HepG2 (cell line): ENCODE data around the gene NME1. TPM values are rescaled to one million over a fixed set of nuclear protein-coding genes. Genes with fewer than 3 reads are reported as not detected.
A peak's percentile ranks its signal among the peaks of the same experiment; 100 is the strongest.

ENCODE experiments used
- ATF4 ChIP-seq, 2 experiments: fragments of 450-650 bp in 1 of 2; sonication (generic) in 1 of 2; formaldehyde crosslinking; IDR thresholded peaks; 2 replicates each; pipeline versions ENCODE4 v1.5.0 to v1.8.0; 2020 to 2022; ENCODE audit warnings: mild to moderate bottlenecking in 1 of 2, missing genetic modification reagents in 1 of 2
- CBX2 ChIP-seq, 2 experiments: fragments of 200-600 bp in 1 of 2; sonication (generic); formaldehyde crosslinking in 1 of 2; IDR thresholded peaks; 2 replicates each; pipeline versions ENCODE4 v1.7.0 to v1.8.1; 2018 to 2022; ENCODE audit warnings: low read depth in 2 of 2, low read length in 1 of 2, mild to moderate bottlenecking in 1 of 2, missing genetic modification reagents in 1 of 2
- FOXA1 ChIP-seq, 2 experiments: fragments of 450-650 bp in 1 of 2; sonication (generic) in 1 of 2; formaldehyde crosslinking in 1 of 2; IDR thresholded peaks; 2 replicates each; pipeline versions ENCODE4 v1.4.0 to v1.6.1; 2016 to 2020; ENCODE audit warnings: missing genetic modification reagents in 1 of 2
- GABPB1 ChIP-seq: IDR thresholded peaks from 2 replicates; pipeline ENCODE4 v1.6.1; 2016; ENCODE audit warnings: mild to moderate bottlenecking, missing genetic modification reagents, moderate library complexity, missing compliant biosample characterization
- KDM6A ChIP-seq: IDR thresholded peaks from 2 replicates; pipeline ENCODE4 v1.6.1; 2016; ENCODE audit warnings: low read depth
- NAIF1 ChIP-seq: sonication (generic); formaldehyde crosslinking; IDR thresholded peaks from 2 replicates; pipeline ENCODE4 v1.5.0; 2020; ENCODE audit warnings: mild to moderate bottlenecking, missing genetic modification reagents, borderline replicate concordance
- NFIC ChIP-seq: IDR thresholded peaks from 2 replicates; pipeline ENCODE4 v1.6.1; 2012; ENCODE audit warnings: mild to moderate bottlenecking, low read length, inconsistent platforms
- PCBP2 ChIP-seq: fragments of 200-400 bp; formaldehyde crosslinking; optimal IDR thresholded peaks from 2 replicates; pipeline ENCODE3; 2018; ENCODE audit warnings: low read length, low read depth; ENCODE audit not compliant: poor library complexity, severe bottlenecking
- SIN3A ChIP-seq: IDR thresholded peaks from 2 replicates; pipeline ENCODE4 v1.6.1; 2011; ENCODE audit warnings: low read depth, mild to moderate bottlenecking, control low read depth, low read length, borderline replicate concordance
- SIX1 ChIP-seq: sonication (generic); formaldehyde crosslinking; IDR thresholded peaks from 2 replicates; pipeline ENCODE4 v1.4.0; 2020; ENCODE audit warnings: missing genetic modification reagents, borderline replicate concordance
- SMYD3 ChIP-seq: sonication (generic); formaldehyde crosslinking; IDR thresholded peaks from 2 replicates; pipeline ENCODE4 v1.8.1; 2023; ENCODE audit warnings: mild to moderate bottlenecking, missing genetic modification reagents
- TAF1 ChIP-seq: sonication (generic); formaldehyde crosslinking; IDR thresholded peaks from 2 replicates; pipeline ENCODE4 v1.4.0; 2020; ENCODE audit warnings: missing genetic modification reagents
- THRA ChIP-seq: sonication (generic); formaldehyde crosslinking; IDR thresholded peaks from 2 replicates; pipeline ENCODE4 v1.4.0; 2020; ENCODE audit warnings: missing genetic modification reagents, borderline replicate concordance
- THYN1 ChIP-seq: sonication (generic); formaldehyde crosslinking; IDR thresholded peaks from 2 replicates; pipeline ENCODE4 v1.8.1; 2023; ENCODE audit warnings: low read depth, mild to moderate bottlenecking, moderate library complexity, missing genetic modification reagents, borderline replicate concordance
- WIZ ChIP-seq: sonication (generic); formaldehyde crosslinking; IDR thresholded peaks from 2 replicates; pipeline ENCODE4 v1.5.1; 2020; ENCODE audit warnings: mild to moderate bottlenecking, missing genetic modification reagents
- ZBTB20 ChIP-seq: sonication (generic); formaldehyde crosslinking; IDR thresholded peaks from 2 replicates; pipeline ENCODE4 v1.8.1; 2023; ENCODE audit warnings: missing genetic modification reagents, low read depth, mild to moderate bottlenecking, borderline replicate concordance
- ZBTB42 ChIP-seq: sonication (generic); formaldehyde crosslinking; IDR thresholded peaks from 2 replicates; pipeline ENCODE4 v1.5.0; 2020; ENCODE audit warnings: mild to moderate bottlenecking, missing genetic modification reagents
- ZFP41 ChIP-seq: sonication (generic); formaldehyde crosslinking; IDR thresholded peaks from 2 replicates; pipeline ENCODE4 v1.4.0; 2020; ENCODE audit warnings: mild to moderate bottlenecking, missing genetic modification reagents, borderline replicate concordance
- ZNF18 ChIP-seq: sonication (generic); formaldehyde crosslinking; IDR thresholded peaks from 2 replicates; pipeline ENCODE4 v1.8.0; 2022; ENCODE audit warnings: mild to moderate bottlenecking, missing genetic modification reagents; ENCODE audit not compliant: insufficient replicate concordance
- ZNF20 ChIP-seq: sonication (generic); formaldehyde crosslinking; IDR thresholded peaks from 2 replicates; pipeline ENCODE4 v1.4.0; 2020; ENCODE audit warnings: mild to moderate bottlenecking, moderate library complexity, missing genetic modification reagents
- ZNF605 ChIP-seq: sonication (generic); formaldehyde crosslinking; IDR thresholded peaks from 2 replicates; pipeline ENCODE4 v1.8.0; 2022; ENCODE audit warnings: mild to moderate bottlenecking, missing genetic modification reagents
- ZNF749 ChIP-seq: sonication (generic); formaldehyde crosslinking; IDR thresholded peaks from 2 replicates; pipeline ENCODE4 v1.8.0; 2022; ENCODE audit warnings: mild to moderate bottlenecking, missing genetic modification reagents, moderate library complexity, borderline replicate concordance
- ZNF800 ChIP-seq: sonication (generic); formaldehyde crosslinking; IDR thresholded peaks from 2 replicates; pipeline ENCODE4 v1.4.0; 2020; ENCODE audit warnings: missing genetic modification reagents
- polyA plus RNA-seq, 8 experiments: library from polyadenylated mRNA; depleted of rRNA in 3 of 8; stranded (reverse) in 7 of 8; unstranded in 1 of 8; fragments of >200 nt; fragmentation: Illumina TruSeq in 4 of 8; extraction: Trizol in 4 of 8; gene quantifications; 2 replicates each; pipeline versions ENCODE4 v1.2.1 to v1.2.3, GENCODE V29; 2011 to 2016; ENCODE audit warnings: low read depth in 4 of 8, missing spikeins in 1 of 8, mixed read lengths in 1 of 8; ENCODE audit not compliant: insufficient read depth in 1 of 8
- total RNA-seq, 5 experiments: library from RNA; depleted of rRNA; stranded (reverse); fragments of >200 nt; fragmentation: Illumina TruSeq; extraction: Trizol; gene quantifications; 2 replicates each; pipeline ENCODE4 v1.2.3, GENCODE V29; 2016; ENCODE audit warnings: low read depth in 1 of 5

The NME1 gene
- total and polyA plus RNA-seq, 2 of the 13 experiments (the other 11 are each of a cell fraction or from before 2014, with no cell fraction given): 295 to 516 TPM

GRCh38 chr17:51121620-51122472 lies 31.5 kb upstream of the NME1 start (continued):
- TF ChIP-seq THRA (CRISPR knock-in tag) (no peak), CBX2 (IDR thresholded peaks at IDR 0.05; ENCODE audit: low read depth, low read length) (no peak), CBX2 (CRISPR knock-in tag; IDR thresholded peaks at IDR 0.05; ENCODE audit: low read depth) (no peak), SIX1 (CRISPR knock-in tag) (no peak), NAIF1 (CRISPR knock-in tag) (no peak), SIN3A (peak; percentile 54; the same call in 1 of the 2 replicates), TAF1 (CRISPR knock-in tag) (peak; percentile 51), ZBTB42 (no peak), NFIC (no peak), ZBTB20 (0 out of 2 replicates have a peak, but pooled peaks have one; percentile 59), ZNF20 (CRISPR knock-in tag) (no peak), ZNF18 (CRISPR knock-in tag) (no peak), ZNF605 (CRISPR knock-in tag) (peak; percentile 59), ZNF749 (CRISPR knock-in tag) (no peak), ATF4 (CRISPR knock-in tag; IDR thresholded peaks at IDR 0.05) (no peak), FOXA1 (IDR thresholded peaks at IDR 0.05) (no peak), FOXA1 (CRISPR knock-in tag; IDR thresholded peaks at IDR 0.05) (0 out of 2 replicates have a peak, but pooled peaks have one; percentile 24), THYN1 (CRISPR knock-in tag) (no peak), KDM6A (CRISPR knock-in tag) (no peak), GABPB1 (peak; percentile 37; the same call in 1 of the 2 replicates), WIZ (CRISPR knock-in tag) (no peak), SMYD3 (CRISPR knock-in tag) (no peak), PCBP2 (no peak), ZNF800 (CRISPR knock-in tag) (peak; percentile 62; the same call in 1 of the 2 replicates), ZFP41 (CRISPR knock-in tag) (no peak)
